NCI-H446 treated with DMSO at 0.1 percent for 48 hours (cell line): ENCODE results near the gene SEC31A.
A peak's percentile ranks its signal among the peaks of the same experiment; 100 is the strongest.
"Not testable (repeated sequence)": the region's sequence is repeated elsewhere in the genome, so short reads cannot be mapped to it uniquely, and the experiment has no call there.

Source experiments
- DNase-seq: peaks from one replicate; lab custom pipeline; 2025; lab: John Stamatoyannopoulos, UW

SEC31A gene, protein sequence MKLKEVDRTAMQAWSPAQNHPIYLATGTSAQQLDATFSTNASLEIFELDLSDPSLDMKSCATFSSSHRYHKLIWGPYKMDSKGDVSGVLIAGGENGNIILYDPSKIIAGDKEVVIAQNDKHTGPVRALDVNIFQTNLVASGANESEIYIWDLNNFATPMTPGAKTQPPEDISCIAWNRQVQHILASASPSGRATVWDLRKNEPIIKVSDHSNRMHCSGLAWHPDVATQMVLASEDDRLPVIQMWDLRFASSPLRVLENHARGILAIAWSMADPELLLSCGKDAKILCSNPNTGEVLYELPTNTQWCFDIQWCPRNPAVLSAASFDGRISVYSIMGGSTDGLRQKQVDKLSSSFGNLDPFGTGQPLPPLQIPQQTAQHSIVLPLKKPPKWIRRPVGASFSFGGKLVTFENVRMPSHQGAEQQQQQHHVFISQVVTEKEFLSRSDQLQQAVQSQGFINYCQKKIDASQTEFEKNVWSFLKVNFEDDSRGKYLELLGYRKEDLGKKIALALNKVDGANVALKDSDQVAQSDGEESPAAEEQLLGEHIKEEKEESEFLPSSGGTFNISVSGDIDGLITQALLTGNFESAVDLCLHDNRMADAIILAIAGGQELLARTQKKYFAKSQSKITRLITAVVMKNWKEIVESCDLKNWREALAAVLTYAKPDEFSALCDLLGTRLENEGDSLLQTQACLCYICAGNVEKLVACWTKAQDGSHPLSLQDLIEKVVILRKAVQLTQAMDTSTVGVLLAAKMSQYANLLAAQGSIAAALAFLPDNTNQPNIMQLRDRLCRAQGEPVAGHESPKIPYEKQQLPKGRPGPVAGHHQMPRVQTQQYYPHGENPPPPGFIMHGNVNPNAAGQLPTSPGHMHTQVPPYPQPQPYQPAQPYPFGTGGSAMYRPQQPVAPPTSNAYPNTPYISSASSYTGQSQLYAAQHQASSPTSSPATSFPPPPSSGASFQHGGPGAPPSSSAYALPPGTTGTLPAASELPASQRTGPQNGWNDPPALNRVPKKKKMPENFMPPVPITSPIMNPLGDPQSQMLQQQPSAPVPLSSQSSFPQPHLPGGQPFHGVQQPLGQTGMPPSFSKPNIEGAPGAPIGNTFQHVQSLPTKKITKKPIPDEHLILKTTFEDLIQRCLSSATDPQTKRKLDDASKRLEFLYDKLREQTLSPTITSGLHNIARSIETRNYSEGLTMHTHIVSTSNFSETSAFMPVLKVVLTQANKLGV

DNA sequence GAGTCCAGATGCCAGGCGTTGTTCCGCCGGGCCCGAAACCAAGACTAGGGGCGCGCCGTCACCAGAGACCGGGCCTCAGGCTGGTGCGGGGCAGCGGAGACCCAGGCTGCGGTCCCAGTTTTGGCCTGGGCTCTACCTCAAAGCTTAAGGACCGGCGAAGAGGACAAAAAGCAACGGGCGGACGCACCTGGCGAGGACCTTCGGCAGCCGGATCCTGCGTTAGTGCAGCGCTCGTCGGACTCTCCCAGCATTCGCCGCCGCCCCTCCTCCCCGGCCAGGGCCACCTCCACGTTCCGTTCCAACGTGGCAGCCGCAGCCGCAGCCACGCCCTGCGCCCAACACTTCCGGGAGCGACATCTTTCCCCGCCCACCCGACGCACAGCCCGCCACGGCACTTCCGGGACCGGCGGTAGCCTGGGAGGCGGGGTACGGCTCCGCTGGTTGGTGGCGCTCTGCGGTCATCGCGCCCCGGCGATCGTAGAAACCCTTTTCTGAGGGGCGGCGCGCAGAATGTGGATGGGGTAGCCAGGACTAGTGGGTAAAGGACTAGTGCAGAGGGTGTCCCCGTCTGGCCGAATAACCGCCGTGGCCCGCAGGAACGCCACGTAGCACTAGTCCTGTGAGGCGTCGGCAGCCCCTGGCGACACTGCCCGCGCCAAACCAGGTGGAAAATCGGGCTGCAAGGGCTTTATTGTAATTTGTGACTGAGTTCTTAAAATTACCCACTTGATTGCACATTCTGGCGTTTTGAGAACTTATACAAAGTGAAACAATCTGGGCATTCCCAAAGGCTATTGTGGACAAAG lies at the start of gene SEC31A:
SEC31A (minus strand) TSS at position 253 of the 806 bp plus-strand sequence. CDS start 9,217 bp downstream, outside the sequence.
- DNase-seq, result peak; percentile 84

DNA sequence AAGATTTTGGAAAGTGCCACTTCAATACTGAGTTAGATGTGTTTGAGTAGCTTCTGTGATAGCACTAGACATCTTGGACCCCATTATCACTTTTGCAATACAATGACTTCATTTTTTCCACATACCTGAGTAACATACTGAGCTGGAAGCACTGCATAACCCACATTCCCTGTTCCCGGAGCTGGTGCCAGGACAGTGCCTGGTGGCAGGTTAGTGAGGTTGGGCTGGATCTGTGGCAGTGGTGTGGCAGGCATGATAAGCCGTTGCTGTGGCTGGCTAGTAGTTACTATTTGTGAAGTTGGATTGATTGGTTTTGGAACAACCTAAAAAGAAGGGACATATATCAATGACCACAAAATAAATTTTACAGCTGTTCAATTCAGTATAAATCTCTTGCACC lies 48.5 kb upstream of the SEC31A start:
- no peak for DNase-seq

DNA sequence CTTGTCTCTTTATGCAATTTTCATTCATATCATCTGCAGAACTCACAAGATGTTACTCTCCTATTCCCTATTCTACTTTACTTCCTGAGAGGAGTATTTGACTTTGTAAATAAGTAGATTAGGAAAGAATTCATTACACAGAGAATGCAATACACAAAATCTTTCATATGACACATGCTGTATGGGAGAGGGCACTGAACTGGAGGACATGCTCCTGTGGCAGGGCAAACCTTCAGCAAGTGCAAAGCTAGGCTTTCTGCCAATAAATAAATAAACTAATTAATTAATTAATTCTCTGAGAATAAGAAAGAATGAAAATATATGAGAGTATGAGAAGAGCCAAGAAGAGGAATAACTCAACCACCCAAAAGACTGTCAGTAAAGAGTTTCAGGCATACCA lies 43.5 kb upstream of the SEC31A start:
- no peak for DNase-seq

DNA sequence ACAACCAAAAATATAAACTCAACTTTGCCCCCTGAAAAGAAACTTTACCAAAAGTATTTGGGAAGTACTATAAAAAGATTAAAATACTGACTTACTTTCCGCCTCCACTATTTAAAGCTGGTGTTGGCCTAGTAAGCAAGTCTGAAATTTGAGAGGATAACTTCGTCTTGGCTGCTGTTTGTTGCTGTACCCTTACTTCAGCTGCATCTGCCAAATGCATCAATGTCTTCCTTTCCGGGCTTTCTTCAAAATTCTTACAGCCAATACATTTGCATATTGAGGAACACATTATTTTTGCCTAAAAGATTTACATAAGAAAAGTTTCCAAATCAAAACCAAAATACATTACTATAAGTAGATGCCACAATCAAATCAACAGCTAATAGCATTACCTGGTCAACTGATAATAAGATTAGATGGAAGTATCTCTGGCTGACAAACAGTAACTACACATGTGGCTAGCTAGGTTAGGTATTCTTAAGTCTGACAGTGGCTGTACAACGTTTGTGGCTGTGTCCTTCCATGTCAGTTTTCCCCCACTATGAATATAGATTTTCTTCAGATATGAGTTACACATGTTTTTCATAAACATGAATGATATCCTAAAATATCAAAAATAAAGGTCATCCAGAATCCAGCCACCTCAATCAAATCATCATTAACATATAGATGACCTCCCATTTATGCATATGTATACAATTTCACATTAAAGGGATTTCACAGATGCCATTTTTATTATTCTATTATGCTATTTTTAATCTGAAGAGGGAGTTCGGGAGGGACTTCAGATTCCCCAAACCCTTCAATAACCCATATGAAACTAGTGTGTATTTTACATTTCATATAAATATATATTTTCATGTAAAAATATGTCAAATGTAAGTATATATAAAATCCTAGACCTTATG lies 40.1 kb upstream of the SEC31A start:
- DNase-seq, result no peak

DNA sequence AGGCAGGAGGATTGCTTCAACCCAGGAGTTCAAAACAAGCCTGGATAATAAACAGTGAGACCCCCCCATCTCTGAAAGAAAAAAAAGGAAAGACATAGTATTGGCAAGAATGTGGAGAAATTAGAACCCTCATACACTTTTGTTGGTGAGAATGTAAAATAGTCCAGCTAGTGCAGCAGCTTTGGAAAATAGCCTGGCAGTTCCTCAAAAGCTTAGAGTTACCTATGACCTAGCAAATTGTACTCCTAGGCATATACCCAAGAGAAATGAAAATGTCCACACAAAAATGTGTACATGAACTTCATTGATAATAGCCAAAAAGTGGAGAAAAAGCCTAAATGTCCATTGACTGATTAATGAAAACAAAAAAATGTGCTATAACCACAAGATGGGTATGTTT lies 30.8 kb upstream of the SEC31A start:
- no peak for DNase-seq

DNA sequence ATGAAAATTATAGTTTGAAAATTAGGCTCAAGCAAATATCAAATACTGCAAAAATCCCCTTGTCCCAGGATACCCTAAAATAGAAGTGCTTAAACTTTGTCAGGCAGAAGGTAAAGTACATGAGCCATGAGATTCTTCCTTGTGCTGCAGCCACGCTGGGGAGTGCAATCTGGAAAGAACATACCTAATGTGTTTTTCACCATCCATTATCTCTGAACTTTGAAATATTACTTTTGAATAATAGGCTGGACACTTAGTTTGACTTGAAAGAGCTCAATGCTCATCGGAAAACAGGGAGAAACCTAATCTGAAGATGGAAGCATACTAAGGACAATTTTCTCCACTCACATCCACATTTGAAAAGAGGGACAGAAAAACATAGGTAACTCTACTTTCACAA lies 28.4 kb upstream of the SEC31A start:
- DNase-seq, result no peak

DNA sequence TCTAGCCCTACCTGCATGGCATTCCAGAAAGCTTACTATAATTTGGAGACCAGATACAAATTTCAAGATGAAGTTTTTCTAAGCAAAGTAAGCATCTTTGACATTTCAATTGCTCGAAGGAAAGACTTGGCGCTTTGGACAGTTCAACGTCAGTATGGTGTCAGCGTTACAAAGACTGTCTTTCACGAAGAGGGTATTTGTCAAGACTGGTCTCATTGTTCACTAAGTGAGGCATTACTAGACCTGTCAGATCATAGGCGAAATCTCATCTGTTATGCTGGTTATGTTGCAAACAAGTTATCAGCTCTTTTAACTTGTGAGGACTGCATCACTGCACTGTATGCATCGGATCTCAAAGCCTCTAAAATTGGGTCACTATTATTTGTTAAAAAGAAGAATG lies 27.1 kb upstream of the SEC31A start:
- no peak for DNase-seq

DNA sequence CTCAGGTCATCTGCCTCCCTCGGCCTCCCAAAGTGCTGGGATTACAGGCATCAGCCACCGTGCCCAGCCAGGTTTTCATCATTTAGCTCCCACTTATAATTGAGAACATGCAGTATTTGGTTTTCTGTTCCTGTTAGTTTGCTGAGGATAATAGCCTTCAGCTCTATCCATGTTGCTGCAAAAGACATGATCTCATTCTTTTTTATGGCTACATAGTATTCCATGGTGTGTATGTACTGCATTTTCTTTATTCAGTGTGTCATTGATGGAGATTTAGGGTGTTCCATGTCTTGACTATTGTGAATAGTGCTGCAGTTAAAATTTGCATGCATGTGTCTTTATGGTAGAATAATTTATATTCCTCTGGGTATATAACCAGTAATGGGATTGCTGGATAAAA lies 23.0 kb upstream of the SEC31A start:
- not testable (repeated sequence) for DNase-seq

DNA sequence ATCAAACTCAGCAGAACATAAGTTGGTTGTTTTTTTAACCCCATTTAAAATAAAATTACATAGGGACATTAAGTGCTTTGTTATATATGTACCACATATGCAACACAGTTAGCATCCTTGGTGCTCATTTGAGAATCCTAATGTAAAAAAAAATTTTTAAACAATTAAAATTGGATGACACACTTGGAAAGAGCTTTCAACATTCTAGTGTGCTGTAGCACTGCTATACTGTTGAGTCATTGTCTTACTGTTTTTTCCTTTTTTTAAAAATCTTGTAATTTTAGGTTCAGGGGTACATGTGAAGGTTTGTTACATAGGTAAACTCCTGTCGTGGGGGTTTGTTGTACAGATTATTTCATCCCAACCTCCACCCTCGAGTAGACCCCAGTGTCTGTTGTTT lies 22.4 kb upstream of the SEC31A start:
- DNase-seq, result no peak

DNA sequence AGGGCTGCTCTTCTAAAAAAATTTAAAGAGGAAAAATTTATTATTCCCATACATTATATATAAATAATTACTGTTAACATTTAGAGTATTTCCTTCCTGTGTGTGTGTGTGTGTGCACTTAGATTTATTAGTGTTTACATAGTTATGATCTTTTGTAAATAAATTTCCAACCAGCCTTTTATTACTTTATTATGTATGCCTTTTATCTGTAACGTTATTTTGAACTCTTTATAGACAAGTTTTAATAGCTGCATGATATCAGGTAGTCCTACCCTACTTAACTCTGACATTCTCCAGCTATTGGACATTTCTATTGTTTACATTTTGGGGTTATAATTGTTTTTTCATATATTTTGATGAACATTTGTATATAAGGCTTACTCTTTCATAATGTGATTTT lies 18.4 kb upstream of the SEC31A start:
- no peak for DNase-seq

DNA sequence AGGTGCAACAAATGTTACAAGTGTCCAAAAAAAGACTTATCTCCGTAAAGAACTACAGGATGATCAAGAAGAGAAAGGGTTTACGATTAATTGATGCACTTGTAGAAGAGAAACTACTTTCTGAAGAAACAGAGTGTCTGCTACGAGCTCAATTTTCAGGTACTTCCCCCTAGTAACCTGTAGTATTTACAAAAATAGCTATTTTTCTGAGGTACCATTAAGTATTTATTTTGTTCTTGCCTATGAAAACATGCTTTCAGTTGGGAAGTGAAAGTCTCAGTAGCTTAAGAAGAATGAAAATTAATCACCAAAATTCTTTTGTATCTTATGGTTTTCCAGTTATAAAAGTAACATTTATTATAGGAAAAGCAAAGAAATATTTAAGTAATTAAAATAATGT lies 15.5 kb upstream of the SEC31A start:
- no peak for DNase-seq

DNA sequence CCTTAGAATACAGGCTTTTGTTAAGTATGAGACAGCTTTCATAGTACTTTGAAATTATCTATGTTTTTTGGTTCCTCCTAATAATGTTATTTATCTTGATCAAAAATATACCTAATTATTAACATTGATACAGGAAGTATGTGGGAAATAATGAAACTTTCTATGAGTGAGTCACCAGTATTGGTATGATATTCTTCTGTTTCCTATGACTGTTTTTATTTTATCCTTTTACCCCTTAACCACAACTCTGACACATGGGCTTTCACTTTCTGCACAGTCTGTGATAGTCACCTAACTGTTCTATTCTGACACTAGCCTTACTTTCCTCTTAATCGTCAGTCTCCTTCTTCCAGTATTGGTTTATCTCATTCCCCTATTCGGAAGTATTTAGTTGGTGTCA lies 14.3 kb upstream of the SEC31A start:
- DNase-seq, result no peak

DNA sequence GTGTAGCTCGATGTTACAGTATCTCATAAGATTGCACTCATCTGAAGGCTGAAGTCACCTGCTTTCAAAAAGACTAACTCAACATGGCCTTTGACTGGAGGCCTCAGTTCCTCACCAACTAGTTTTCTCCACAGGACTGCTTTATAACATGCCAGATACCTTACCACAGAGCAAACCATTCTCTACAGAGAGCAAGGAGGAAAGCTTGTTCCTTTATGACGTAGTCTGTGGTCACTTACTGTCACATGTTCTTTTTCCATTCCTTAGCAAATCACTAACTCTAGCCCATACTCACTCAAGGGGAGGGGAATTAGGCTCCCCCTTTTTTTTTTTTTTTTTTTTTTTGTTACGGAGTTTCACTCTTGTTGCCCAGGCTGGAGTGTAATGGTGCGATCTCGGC lies 12.8 kb upstream of the SEC31A start:
- DNase-seq, result no peak

DNA sequence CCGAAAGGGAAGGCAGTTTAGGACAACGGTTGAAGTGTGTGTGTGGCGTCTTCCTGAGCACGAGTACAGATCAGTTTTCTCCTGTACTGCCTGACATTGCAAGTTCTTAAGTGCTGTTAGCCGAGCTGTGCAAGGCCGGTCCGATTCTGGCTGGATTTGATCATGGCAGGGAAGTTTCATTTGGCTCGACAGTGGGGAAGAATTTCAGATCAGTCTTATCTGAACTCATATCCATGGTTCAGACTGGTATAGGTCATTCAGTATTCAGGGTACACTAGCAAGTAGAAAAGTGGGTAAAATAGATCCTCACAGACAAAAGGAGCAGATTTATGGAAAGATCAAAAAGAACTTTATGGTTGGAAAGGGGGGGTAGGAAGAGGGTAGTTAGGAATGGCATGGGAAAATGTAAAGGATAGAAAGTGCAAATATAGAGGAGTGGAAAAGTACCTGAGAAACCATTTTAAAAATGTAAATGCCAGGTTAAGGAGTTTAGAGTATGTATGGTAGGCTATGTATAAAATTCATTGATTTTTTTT lies 10.3 kb upstream of the SEC31A start:
- DNase-seq, result no peak

DNA sequence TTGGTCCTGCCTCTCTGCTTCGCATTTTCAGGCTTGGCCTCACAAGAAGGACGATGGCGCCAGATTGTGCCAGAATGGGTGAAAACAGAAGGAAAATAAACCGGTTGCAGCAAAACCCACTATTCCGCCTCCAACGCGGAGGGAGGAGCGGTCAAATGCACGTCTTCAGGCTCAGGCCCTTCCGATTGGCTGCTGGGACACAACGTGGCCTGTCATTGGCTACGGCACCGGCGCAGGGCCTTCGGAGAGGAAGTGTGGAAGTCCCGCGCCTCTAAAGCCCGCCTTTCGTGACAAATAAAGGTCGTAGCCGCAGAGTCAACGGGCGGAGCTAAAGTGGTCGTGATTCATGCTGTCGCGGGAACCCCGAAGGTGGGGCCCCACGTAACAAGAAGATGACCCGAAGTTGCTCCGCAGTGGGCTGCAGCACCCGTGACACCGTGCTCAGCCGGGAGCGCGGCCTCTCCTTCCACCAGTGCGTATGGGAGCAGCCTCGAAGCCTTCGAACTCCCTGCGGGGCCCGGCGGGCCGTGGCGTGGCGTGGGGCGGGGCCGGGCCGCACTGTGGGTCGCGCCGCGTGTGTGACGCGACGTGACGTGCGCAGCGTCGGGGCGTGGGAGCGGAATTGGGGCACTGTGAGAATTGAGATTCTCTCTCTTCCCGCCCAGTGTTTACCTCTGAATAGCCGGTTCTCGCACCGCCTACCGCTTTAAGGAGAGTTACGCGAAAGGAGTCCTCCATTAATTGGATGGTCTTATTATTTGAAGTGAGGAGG lies 9.6 kb upstream of the SEC31A start, which contains the start of gene THAP9:
THAP9 (plus strand) TSS at position 325 of the 772 bp plus-strand sequence; CDS start at position 393, 68 bp downstream.
- peak; percentile 98 for DNase-seq

DNA sequence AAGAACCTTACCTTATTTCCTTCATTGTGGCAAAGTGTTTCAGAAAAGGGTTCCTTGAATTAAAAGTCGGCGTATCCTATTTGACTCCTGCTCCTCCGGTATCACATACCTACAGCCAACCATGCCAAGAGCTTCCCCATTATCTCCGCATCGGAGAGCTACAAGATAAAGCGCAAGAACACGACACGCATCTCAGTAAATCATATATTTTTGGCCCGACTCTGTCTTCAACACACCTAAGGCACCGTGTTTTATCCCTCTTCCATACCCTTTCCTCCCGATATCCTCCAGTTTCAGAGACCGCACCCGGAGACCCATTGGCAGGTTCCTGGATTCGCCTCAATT lies 9.1 kb upstream of the SEC31A start:
- DNase-seq, result no peak

DNA sequence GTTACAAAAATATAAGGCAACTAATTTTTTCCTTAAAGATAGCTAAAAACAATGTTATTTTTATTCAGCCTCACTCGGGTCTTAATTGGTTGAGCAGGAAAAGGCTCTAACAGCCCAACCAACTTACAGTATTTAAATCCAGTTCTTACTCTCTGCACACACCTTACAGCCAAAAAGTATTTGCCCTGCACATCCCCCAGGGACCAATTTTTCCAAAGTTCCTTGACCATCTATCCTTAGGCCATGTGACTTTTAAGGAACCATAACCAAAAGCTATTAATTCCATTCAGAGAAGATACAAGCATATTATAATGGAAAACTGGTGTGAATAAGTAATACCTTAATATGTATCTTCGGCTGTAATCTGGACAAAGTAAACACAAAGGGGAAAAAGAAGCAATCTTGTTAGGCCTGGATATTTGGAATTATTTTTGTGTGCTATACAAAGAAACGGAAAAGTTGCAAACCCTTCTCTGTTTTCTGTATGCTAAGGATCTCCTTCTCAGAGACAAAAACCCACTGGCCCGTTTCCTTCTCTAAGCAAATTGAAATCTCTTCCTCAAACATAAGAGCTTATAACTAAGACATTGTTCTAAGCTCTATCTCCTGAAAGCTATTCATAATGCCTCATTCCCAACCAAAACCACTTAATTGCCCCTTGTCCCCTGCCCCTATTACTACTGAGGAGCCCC lies 8.6 kb upstream of the SEC31A start:
- no peak for DNase-seq

DNA sequence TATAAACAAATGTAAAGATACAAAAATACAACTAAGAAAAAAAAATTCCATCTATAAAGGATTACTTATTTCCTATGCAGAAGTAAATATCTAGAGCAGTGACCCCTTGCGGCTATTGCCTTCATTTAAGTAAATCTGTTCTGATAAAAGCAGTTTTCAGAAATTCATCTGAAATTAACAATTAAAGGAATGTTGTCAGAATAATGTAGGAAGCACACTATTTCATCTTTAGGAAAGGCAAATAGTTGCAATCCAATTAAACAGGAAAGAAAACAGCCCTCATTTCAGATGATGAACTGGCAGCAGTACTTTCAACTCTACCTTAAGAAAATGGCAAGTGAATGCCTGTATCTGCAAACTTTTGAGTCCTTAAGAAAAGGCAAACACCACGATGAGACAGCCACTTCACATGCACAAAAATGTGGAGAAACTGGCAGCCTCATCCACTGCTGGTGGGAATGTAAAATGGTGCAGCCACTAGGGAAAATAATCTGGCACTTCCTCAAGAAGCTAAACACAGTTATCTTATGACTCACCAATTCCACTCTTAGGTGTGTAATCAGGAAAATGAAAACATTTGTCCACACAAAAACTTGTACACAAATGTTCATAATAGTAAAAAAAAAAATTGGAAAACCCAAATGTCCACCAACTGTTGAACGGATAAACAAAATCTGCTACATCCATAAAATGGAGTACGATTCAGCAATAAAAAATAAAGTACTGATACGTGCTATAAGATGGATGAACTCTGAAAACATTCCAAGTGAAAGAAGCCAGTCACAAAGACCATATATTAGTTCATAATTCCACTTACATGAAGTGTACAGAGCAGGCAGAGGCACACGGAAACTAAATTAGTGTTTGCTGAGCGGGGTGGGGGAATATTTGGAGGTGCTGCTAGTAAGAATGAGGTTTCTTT lies 7.6 kb upstream of the SEC31A start:
- DNase-seq, result no peak
